Adipose tissue (tissue), 3 donors: ENCODE measurements around the gene TH. TPM values are rescaled to one million over a fixed set of nuclear protein-coding genes. Genes with fewer than 3 reads are reported as not detected.

Experiments
- H3K27ac ChIP-seq: one replicate; pipeline ENCODE4 v1.5.1; 2013; ENCODE audit warnings: low read depth, low read length
- WGBS, 3 donors: extraction: QIAGEN DNeasy Blood & Tissue Kit; methylation state at CpG; one replicate each; pipeline ENCODE4 v1.1.7; 2013; 5-methylcytosine and 5-hydroxymethylcytosine counted together
- polyA plus RNA-seq, 3 donors: library from polyadenylated mRNA; stranded (reverse); fragments of 200-250 nt; gene quantifications; one replicate each; pipeline ENCODE4 v1.2.3, GENCODE V29; 2013
- donor health status: healthy with polysubstance abuse.
- donor health status: Bipolar disorder and iron deficiency.
- donor health status: healthy.

Gene TH
- polyA plus RNA-seq, 3 donors: 0.17 TPM; not detected in 2

DNA sequence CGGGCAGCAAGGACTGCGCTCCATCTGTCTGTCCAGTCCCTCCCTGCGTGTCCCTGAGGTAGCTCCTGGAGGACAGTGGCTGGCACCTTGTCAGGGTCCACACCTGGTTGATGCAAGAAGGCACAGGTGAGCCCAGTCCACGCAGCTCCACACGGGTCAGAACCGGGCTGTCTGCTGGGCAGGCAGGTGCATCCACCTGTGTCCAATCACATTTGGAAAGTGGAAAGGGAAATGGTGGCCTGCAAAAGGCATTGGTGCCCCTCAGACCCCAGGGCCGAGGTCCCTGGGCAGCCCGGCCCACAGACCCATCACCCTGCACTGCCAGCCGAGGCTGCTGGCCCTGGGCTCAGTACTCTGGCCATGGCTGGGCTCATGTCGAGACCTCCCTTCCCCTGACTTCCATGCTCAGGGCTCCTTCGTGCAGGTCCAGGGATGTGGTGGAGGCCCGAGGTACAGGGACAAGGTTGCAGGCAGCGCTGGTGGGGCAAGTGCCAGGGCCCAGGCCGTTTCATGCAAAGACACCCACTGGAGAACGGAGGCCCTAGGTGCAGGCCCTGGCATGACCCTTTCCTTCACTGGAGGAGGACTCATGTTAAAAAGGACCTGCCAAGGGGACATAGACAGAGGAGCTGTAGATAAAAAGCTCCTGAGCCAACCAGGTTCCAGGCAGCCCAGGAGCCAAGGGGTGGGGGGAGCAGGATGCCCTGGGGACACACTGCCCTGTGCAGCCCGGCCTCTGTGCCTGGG, 38.9 kb upstream of the TH start:
- H3K27ac ChIP-seq: no peak overlapping the region
- WGBS, 3 donors: 58 to 86% (median 81%) methylated on average over 16 of the region's 16 CpGs

DNA sequence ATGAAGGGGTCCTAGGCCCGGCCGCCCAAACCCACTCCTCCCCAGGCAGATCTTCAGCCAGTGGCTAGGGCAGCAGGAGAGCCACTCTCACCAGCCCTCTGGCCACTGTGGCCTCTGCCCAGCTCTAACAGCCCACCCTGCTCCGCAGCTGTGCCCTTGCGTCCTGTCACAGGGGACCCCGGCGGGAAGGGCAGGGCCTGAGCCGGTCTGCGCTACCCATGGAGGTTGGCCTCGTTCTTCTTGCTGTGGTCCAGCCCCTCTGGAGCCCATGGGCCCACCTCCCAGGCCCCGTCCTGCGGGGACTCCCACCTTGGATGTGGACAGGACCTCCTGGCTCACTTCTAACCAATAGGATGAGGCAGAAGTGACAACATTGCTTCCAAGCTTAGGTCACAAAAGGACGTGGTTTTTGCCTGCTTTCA, 38.3 kb upstream of the TH start:
- no peak overlapping the region for H3K27ac ChIP-seq
- WGBS, 3 donors: 78 to 88% (median 87%) methylated on average over 11 to 12 of the region's 12 CpGs

DNA sequence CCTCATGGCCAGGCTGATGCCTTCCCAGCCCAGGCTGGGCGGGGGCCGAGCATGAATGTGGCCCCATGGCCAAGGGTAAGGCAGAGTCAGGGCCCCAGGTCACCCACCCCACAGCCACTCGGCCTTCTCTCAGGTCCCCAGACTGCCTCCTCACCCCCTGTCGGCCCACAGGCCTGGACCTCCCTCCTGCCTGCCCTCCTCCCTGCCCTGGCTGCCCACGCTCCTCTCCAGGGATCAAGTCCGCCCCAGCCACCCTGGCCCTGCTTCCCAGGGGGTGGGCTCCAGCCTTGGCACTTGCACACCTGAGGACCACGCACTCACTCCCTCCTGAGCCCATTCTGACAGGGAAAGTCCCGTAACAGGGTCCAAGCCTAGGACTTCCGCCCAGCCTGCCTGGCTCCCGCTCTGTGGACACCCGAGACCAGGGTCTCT, 37.8 kb upstream of the TH start:
- WGBS, 3 donors: 86 to 88% (median 87%) methylated on average over 9 to 11 of the region's 11 CpGs
- H3K27ac ChIP-seq: no peak overlapping the region

DNA sequence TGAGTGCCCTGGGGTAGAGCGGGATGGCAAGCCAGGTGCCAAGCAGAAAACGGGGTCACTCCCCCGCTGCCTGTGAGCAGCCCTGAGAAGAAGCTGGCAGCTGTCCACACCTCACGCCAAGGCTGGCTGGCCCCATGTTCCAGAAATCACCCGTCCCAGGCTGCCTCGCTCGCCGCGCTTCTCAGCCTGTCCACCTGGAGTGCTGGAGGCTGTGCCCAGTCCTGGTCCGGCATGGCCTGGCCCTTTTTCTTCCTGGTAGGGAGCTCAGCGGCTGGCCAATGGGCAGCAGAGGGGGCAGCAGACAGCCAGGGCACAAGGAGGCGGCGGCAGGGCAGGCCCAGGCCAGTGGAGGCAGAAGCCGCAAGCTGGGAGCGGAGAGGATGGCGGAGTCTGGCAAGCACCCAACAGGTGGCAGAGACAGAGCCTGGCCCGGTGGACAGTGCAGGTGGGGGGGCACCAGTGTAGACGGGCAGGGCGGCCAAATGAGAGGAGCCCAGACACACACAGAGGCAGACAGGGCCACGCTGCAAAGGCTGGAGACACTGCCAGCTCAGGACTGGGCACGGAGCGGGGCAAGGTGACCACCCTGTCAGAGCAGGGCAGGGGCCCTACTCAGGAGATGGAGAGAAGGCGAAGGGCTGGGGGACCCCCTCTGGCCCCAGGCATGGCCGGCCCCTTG, 37.2 kb upstream of the TH start:
- no peak overlapping the region for H3K27ac ChIP-seq
- WGBS, 3 donors: 53 to 85% (median 80%) methylated on average over 22 to 24 of the region's 24 CpGs

DNA sequence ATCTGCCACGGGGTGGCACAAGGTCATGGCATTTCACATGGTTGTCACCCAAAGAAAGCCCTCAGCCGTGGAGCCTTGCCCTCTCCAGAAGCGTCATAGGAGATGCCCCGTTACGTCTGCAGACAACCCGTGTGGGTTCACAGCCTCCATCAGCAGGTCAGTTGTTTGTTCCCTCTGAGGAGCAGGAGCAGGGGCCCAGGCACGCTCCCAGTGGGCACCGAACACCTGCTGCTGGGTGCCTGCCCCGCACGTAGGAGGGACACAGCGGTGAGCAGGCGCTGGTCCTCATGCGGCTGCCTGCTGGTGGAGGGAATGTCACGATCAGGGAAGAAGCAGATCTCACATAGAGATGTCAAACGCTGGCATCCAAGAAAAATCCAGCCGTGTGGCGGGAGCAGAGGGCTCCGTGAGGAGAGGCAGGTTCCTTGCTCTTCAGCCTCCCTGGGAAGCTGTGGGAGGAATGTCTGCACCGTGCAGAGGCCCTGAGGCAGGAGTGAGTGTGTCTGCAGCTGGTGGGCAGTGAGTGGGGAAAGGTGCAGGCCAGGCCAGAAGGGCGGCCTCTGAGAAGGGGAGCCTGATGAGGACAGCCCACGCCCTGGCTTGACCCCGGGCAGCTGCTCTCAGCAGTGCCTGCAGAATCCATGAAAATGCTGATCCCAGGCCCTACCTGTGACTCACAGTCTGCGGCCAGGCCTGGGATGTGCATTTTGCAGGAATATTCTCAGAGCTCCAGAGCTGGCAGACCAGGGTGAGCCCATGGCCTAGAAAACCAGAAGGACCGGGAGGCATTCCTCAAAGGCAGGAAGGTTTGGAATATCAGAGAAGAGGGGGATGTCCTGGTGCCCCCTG, 36.4 kb upstream of the TH start:
- WGBS, 3 donors: 74 to 77% (median 74%) methylated on average over 24 of the region's 24 CpGs
- H3K27ac ChIP-seq: no peak overlapping the region

DNA sequence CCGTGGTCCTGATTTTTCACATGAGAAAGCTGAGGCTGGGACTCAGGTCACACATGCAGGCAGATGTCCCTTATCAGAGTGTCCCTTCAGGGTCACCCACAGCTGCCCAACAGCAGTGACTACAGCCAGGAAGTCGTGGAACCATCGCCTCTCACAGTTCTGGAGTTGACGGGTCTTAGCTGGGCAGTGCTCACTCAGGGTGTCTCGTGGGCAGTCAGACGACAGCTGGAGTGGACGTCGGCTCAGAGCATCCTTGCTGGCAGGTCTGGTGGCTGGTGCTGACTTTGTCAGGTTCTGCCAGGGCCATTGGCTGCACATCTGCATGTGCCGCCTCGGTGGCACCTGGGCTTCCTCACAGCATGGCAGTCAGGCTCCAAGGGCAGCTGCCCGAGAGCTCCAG, 35.6 kb upstream of the TH start:
- 88 to 92% (median 89%) methylated on average over 11 of the region's 11 CpGs for WGBS, 3 donors
- H3K27ac ChIP-seq: no peak overlapping the region

DNA sequence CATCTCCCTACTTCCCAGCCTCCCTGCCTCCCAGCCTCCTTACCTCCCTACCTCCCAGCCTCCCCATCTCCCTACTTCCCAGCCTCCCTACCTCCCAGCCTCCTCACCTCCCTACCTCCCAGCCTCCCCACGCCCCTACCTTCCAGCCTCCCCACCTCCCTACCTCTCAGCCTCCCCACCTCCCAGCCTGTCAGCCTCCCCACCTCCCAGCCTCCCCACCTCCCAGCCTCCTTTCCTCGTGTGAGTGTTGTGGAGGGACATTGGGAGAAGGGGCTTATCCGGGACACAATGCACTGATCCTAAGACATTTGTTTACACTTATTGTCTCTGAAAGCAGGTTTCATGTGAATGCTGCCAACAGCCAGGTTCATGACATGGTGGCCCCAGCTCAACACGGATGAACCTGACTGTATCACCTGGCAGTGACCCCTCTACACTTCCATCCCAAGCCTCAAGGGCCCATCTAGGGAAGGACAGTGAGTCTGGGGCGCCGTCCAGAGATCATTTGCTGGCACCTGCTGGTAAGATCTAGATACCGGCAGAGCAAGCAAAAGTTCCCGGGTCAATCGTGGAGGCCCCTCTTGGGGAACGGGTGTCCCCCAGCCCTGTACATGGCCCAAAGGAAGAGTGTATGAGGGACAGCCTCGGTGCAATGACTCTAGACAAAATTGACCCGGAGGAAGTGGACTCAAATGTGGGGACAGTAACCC, 34.5 kb upstream of the TH start:
- 71 to 84% (median 82%) methylated on average over 12 of the region's 12 CpGs for WGBS, 3 donors

DNA sequence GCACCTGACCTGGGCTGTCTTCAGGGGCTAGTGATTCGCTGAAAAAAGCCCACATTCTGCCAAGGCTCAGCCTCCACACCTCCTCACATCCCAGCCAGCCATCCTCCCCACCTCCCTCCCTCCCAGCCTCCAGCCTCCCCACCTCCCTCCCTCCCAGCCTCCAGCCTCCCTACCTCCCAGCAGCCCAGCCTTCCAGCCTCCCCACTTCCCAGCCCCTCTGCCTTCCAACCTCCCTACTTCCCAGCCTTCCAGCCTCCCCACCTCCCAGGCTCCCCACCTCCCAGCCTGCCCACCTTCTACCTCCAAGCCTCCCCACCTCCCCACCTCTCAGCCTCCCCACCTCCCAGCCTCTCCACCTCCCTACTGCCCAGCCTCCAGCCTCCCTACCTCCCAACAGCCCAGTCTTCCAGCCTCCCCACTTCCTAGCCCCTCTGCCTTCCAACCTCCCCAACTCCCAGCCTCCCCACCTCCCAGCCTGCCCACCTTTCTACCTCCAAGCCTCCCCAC, 33.7 kb upstream of the TH start:
- WGBS, 3 donors: 63 to 91% (median 84%) methylated on average over 1 of the region's 1 CpG
- no peak overlapping the region for H3K27ac ChIP-seq

More for the DNA sequence above, 34.5 kb upstream of the TH start:
- no peak overlapping the region for H3K27ac ChIP-seq

DNA sequence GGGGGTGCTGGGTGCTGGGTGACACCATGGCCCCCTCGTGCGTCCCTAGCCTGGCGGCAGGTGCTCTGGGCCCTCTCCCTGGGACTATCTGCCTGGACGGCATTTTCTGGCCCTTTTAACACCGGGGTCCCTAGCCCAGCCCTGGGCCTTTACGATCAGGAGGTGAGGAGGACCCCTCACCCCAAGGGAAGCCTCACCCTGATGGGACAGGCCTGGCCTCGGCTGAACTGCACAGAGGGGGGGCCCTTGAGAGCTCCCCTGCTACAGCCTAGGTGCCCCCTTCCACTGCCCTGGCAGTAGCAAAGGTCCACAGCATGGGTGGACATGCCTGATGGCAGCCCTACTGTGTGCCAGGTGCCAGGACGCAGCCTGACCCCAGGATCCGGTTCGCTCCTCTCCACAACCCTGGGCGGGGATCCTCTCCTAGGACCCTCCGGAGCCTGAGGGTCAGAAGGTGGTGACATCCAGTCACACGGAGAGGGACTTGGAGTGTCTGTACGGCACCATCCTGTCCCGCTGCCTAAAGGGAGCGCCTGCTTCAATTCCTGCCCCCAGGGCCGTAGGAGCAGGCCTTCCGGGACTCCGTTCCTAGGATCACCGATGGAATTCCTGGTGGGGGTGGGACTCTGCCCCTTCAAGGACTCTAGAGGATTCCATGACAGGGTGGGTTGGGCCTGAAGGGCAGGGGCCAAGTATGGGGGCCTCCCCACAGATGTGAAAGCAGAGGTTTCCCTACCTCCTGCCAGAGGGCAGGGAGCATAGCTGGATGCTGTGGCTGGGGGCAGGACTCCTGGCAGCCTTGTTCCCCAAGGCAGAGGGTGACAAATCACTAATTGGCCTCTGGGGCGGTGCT, 33.0 kb upstream of the TH start:
- no peak overlapping the region for H3K27ac ChIP-seq
- 79 to 84% (median 83%) methylated on average over 21 of the region's 21 CpGs for WGBS, 3 donors

DNA sequence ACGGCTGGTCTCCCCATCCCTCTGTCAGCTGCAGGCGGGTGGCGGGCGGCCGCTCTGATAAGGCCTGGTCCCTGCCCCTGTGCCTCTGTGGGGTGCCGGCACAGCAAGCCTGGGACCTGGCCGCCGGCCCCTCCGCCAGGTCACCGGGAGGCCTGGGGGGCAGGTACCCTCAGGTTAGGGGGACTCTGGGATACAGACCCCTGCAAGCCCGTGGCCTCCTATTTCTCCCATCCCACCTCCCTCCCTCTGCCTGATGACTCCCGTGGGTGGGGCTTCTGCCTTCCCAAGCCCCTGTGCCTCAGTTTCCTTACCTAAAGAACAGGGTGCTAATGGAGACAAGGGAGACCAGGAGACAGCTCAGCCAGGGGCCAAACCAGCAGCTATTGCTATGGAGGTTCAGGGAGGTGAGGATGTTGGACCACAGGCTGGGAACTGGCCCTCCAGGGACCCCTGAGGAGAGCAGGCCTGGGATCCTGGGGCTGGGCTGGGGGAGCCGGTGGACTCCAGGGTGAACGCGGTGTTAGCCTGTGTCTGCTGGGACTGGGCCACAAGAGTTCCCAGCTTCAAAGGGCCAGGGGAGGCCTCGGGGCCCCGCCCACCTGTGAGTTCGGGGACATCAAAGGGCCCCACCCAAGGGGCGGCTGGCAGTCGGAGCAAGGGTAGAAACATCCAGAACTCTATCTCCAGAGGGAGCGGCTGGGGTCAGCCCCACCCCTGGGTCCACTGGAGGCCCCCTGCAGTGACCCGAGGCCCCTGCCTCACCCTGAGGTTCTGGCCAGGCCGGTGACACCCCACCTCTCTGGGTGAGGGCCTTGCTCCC, 32.0 kb upstream of the TH start:
- 86 to 89% (median 87%) methylated on average over 22 to 23 of the region's 23 CpGs for WGBS, 3 donors
- no peak overlapping the region for H3K27ac ChIP-seq

DNA sequence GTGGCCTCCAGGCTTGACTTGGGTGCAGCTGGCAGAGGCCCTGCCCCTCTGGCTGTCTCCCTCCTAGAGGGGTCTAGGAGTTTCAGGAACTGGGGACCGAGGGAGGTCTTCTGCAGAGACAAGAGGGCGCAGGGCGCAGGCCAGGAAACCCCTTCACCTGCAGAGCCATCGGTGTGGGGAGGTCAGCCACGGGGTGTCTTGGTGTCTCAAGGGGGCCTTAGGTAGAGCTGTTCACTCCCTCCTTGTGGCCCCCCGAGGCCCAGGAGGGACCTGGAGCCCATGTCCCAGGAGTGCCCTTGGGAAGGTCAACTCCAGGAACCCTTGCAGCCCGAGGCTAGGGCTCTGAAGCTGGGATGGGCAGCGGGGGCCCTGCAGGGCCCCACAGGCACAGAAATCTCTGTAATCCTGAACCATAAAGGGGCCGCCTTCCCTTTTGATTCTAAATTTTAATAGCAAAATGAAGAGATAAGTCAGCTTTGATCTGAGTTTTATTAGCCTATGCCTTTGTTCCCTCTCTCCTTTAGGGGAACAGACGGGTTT, 31.4 kb upstream of the TH start:
- no peak overlapping the region for H3K27ac ChIP-seq
- 79 to 87% (median 81%) methylated on average over 9 to 10 of the region's 10 CpGs for WGBS, 3 donors

DNA sequence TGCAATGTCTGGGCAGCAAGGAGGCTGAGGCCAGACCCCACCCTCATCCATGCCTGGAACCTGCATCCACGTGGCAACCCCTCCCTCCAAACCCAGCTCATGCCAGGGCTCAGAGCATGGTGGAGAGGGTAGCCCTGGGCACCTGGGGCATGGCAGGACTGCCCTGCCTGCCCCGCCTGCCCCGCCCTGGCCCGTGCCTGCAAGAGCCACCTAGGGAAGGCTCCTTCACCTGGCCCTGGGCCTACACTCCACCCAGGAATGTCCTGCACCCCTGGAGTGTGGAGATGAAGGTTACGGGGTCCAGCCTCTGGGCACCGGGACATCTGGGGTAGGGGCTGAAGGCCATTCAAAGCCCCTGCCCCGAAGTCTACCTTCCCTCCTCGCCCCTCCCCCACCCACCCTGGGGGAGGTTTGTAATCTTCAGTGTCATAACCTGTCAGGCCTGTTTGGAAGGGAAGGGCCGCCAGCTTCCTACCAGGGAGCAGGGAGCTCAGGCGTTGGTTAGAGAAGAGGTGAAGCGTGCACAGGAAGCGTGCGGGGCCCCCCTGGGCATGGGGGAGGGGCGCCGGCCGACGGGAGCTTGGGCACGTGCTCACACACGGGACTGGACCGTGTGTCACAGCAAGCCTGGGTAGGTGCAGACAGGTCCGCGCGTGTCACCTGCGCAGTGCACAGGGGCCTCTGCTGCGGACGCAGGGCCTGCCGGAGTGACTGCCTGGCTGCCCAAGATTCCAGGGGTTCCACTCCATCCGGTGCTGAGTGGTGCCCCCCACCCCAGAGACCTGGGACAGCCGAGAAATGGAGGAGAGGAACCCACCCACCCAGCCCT, 30.7 kb upstream of the TH start:
- WGBS, 3 donors: 49 to 63% (median 62%) methylated on average over 26 to 29 of the region's 29 CpGs
- no peak overlapping the region for H3K27ac ChIP-seq

DNA sequence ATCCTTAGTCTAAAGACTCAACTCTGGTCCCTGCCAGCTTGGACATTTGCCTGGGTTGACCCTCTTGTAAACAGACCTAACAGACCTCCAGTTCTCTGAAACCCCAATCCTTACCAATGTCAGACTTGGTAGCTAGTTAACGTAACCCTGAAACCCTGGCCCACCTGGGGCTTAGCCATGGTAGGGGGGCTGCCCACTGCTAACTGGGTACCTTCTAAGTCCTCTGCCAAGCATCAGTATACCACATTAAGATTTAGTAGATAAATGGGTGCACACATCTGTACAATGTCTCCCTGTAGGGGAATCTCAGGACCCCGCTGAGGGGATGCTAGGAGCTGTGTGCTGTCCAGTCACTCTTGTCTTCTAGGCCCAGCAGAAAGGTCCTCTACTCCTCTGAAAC, 29.9 kb upstream of the TH start:
- H3K27ac ChIP-seq: no peak overlapping the region
- 71 to 74% (median 72%) methylated on average over 2 of the region's 2 CpGs for WGBS, 3 donors

DNA sequence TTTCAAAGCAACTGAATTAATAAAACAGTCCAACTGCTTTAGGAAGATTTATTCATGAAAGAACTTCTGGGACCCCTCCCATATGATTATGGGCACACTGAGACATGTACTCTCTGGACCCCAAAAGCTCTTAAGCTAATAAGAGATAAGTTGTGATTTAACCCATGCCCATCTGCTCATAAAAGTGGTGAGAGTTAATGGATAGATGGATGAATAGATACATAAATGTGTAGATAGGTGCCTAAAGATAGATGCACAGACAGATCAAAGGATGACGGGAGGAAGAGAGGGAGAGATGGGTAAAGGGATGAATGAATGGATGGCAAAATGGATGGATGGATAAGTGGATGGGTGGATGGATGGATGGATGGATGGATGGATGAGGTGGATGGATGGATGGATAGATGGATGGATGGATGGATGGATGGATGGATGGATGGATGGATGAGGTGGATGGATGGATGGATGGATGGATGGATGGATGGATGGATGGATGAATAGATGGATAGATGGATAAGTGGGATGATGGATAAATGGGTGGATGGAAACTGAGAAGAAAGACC, 29.4 kb upstream of the TH start:
- WGBS, 3 donors: 86 to 95% (median 91%) methylated on average over 1 of the region's 1 CpG
- no peak overlapping the region for H3K27ac ChIP-seq

DNA sequence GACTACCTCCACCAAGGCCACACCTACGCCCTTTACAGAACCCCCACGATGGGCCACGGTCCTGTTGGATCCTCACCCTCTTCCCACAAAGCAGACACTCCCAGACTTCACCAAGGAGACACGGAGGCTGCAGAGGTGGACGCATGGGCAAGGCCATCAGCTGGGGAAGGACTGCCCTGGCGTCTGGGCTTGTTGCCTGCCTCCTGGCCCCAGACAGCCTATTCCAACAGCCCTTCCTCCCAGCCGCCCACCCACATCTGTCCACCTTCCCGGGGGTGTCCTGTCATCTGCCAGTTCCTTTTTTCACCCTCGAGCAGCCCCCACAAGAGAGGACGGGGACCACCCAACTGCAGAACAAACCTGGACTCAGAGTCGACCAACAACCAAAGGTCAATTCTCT, 28.9 kb upstream of the TH start:
- no peak overlapping the region for H3K27ac ChIP-seq
- WGBS, 3 donors: 68 to 86% (median 80%) methylated on average over 11 of the region's 11 CpGs
